Gastroesophageal sphincter (tissue), 3 donors: ENCODE data around the gene RB1.

ENCODE experiments used
- CTCF ChIP-seq, 4 experiments: fragments of 200-600 bp in 2 of 4; fragments of 450-650 bp in 2 of 4; sonication (generic) in 1 of 4; IDR thresholded peaks; one replicate each; pipeline ENCODE4 v1.5.1; 2017 to 2019; ENCODE audit warnings: antibody characterized with exemption in 4 of 4, mild to moderate bottlenecking in 2 of 4, moderate library complexity in 2 of 4
- EP300 ChIP-seq: sonication (generic); formaldehyde crosslinking; IDR thresholded peaks from one replicate; pipeline ENCODE4 v1.6.1; 2017; ENCODE audit warnings: antibody characterized with exemption, mild to moderate bottlenecking
- POLR2A ChIP-seq, 2 donors: fragments of 450-650 bp; IDR thresholded peaks; one replicate each; pipeline ENCODE4 v1.6.1; 2017; ENCODE audit warnings: antibody characterized with exemption in 2 of 2, mild to moderate bottlenecking in 2 of 2, moderate library complexity in 1 of 2
- POLR2AphosphoS5 ChIP-seq: sonication (generic); formaldehyde crosslinking; IDR thresholded peaks from one replicate; pipeline ENCODE4 v1.6.1; 2017; ENCODE audit warnings: antibody characterized with exemption

- TF ChIP-seq CTCF (IDR thresholded peaks at IDR 0.05): no peak
- TF ChIP-seq EP300: no peak
- no peak for TF ChIP-seq POLR2A (IDR thresholded peaks at IDR 0.05)
- no peak for TF ChIP-seq POLR2AphosphoS5
These were observed 8.9 kb upstream of the RB1 start for GRCh38 chr13:48294653-48295052.
